GM06990 (cell line): ENCODE results near the gene JAK1.

Experiments used
- DNase-seq: peaks from one replicate; pipeline ENCODE4 v3.0.0-alpha.2; 2011; ENCODE audit not compliant: insufficient read length; ENCODE audit errors: extremely low read depth
- H3K27me3 ChIP-seq: replicated peaks from 2 replicates; pipeline ENCODE4 v1.6.0; 2011; ENCODE audit warnings: low read length; ENCODE audit not compliant: control insufficient read depth, insufficient read depth
- H3K36me3 ChIP-seq: 2 replicates; pipeline ENCODE4 v1.5.1; 2011; ENCODE audit warnings: low read length; ENCODE audit not compliant: control insufficient read depth, insufficient read depth
- H3K4me3 ChIP-seq: replicated peaks from 2 replicates; pipeline ENCODE4 v1.5.1; 2011; ENCODE audit warnings: low read depth, mild to moderate bottlenecking, control low read depth, low read length
- CTCF ChIP-seq: IDR thresholded peaks from 2 replicates; pipeline ENCODE4 v1.5.1; 2011; ENCODE audit warnings: low read length, control low read depth, mild to moderate bottlenecking, inconsistent platforms; ENCODE audit not compliant: insufficient read depth, poor library complexity, severe bottlenecking

Gene JAK1

GRCh38 chr1:64887689-64888217 lies 78.6 kb downstream of the JAK1 start:
- Histone ChIP-seq H3K36me3 (no peaks in the 10 kb centered on the region), H3K4me3 (no peak overlapping the region), H3K27me3 (no peaks in the 10 kb centered on the region)
- no peak for DNase-seq
- TF ChIP-seq CTCF: no peak

GRCh38 chr1:64886877-64887276 lies 79.5 kb downstream of the JAK1 start:
- Histone ChIP-seq H3K36me3 (no peaks in the 10 kb centered on the region), H3K27me3 (no peaks in the 10 kb centered on the region)
- no peak for DNase-seq

GRCh38 chr1:64885648-64886047 lies 80.7 kb downstream of the JAK1 start:
- DNase-seq: no peak
- no peaks in the 10 kb centered on the region for H3K36me3 ChIP-seq
- H3K4me3 ChIP-seq: no peak overlapping the region
- no peaks in the 10 kb centered on the region for H3K27me3 ChIP-seq
- no peak for TF ChIP-seq CTCF

More at GRCh38 chr1:64886877-64887276, 79.5 kb downstream of the JAK1 start:
- H3K4me3 ChIP-seq: no peak overlapping the region
- no peak for TF ChIP-seq CTCF

GRCh38 chr1:64884261-64885040 lies 81.9 kb downstream of the JAK1 start:
- no peak for TF ChIP-seq CTCF
- H3K36me3 ChIP-seq: no peaks in the 10 kb centered on the region
- H3K4me3 ChIP-seq: no peak overlapping the region
- DNase-seq: no peak
- H3K27me3 ChIP-seq: no peaks in the 10 kb centered on the region

- no peak for TF ChIP-seq CTCF
- peaks cover 1% of the 10 kb centered on the region; the same call in 1 of the 2 replicates for H3K36me3 ChIP-seq
- no peaks in the 10 kb centered on the region for H3K27me3 ChIP-seq
- peak; percentile 39 for DNase-seq
- no peak overlapping the region for H3K4me3 ChIP-seq
These were observed 83.6 kb downstream of the JAK1 start for GRCh38 chr1:64882574-64883255.
